GM10266 (cell line): ENCODE data around the gene GREB1L.
A peak's percentile ranks its signal among the peaks of the same experiment; 100 is the strongest.
"Not testable (repeated sequence)": the region's sequence is repeated elsewhere in the genome, so short reads cannot be mapped to it uniquely, and the experiment has no call there.

Experiments used
- DNase-seq: peaks from one replicate; pipeline ENCODE4 v3.0.0; 2012; ENCODE audit errors: extremely low spot score
- TF ChIP-seq, protein P1 (sequence below): IDR thresholded peaks from 2 replicates; pipeline ENCODE4 v1.5.1; 2012; ENCODE audit warnings: mild to moderate bottlenecking, low read depth; ENCODE audit not compliant: control insufficient read depth, insufficient read depth; ENCODE audit errors: missing control alignments

Gene GREB1L

GRCh38 chr18:21205695-21206094 is 36.3 kb upstream of the GREB1L start:
- TF ChIP-seq, protein P1, sequence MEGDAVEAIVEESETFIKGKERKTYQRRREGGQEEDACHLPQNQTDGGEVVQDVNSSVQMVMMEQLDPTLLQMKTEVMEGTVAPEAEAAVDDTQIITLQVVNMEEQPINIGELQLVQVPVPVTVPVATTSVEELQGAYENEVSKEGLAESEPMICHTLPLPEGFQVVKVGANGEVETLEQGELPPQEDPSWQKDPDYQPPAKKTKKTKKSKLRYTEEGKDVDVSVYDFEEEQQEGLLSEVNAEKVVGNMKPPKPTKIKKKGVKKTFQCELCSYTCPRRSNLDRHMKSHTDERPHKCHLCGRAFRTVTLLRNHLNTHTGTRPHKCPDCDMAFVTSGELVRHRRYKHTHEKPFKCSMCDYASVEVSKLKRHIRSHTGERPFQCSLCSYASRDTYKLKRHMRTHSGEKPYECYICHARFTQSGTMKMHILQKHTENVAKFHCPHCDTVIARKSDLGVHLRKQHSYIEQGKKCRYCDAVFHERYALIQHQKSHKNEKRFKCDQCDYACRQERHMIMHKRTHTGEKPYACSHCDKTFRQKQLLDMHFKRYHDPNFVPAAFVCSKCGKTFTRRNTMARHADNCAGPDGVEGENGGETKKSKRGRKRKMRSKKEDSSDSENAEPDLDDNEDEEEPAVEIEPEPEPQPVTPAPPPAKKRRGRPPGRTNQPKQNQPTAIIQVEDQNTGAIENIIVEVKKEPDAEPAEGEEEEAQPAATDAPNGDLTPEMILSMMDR, result no peak
- DNase-seq, result no peak

DNA sequence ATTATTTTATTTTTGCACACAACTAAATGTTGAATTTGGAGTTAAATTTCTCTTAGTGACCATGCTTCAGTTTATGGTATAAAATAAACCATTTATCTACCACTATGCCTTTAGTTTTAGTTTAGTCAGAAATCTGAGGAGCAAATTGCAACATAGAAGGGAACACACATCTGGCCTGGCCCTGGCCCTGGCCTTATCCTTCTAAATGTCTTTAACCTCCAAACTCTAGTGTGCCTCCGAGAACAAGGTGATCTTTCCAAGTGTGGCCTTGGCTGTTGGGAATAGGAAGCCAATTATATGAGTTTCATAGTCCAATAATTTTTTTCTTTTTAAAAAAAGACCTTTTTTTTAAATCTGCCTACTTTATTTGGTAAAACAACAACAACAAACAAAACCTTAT is 31.8 kb upstream of the GREB1L start:
- DNase-seq, result no peak
- TF ChIP-seq, protein P1, result no peak

DNA sequence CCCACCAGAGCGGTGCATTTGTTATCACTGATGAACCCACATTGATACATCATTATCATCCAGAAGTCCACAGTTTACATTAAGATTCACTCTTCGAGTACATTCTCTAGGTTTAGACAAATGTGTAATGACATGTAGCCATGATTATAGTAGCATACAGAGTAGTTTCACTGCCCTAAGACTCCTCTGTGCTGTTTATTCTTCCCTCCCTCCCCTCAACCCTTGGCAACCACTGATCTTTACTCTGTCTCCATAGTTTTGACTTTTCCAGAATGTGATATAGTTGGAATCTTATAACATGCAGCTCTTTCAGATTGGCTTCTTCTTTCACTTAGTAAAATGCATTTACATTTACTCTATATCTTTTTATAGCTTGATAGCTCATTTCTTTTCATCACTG is 31.2 kb upstream of the GREB1L start:
- TF ChIP-seq, protein P1, result no peak
- DNase-seq, result no peak

- DNase-seq, result not testable (repeated sequence)
These were observed 27.6 kb upstream of the GREB1L start for GRCh38 chr18:21214409-21214808.

DNA sequence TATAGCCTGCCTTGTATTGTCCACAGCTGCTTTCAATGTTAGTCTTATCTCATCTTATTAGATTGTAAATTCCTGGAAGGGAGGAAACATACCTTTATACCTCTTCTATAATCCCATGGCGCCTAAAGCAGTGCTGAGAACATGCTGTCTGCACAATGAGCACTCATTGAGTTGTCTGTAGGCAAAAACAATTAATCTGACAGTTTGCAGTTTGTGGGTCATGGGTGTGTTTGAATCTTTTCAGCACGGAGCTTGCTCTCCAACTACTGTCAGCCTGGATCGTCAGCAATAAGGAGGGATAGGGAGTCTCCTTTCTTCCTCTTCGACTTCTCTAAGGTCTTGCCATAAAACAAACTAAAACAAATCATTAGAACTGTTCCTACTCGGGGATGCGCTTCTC is 26.5 kb upstream of the GREB1L start:
- TF ChIP-seq, protein P1, result no peak
- no peak for DNase-seq

DNA sequence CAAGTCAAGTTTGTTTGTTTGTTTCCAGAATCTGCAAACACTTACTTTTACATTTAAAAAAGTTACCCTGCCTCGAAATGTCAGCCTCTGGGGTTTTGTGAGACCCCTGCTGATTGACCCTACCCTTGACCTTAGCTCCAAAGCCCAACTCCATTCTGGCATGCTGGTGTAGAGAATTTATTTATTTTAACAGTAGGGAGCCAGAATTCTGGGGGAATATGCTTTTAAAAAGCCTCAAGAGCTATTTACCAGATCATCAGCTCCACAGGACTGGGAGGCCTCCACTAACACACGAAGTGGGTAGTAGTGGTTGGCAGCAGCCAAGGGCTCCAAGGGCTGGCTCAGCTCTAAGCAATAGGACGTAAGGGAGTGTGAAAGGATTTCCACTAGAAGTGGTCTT is 23.2 kb upstream of the GREB1L start:
- TF ChIP-seq, protein P1, result no peak
- no peak for DNase-seq

- TF ChIP-seq, protein P1, result no peak
- DNase-seq, result no peak
These were observed 11.6 kb upstream of the GREB1L start for GRCh38 chr18:21230436-21230835.

- TF ChIP-seq, protein P1, result no peak
- peak; percentile 34 for DNase-seq
These were observed 557 bp upstream of the GREB1L start for GRCh38 chr18:21241301-21242048.
